ENCODE data around the gene CD7. TPM values are rescaled to one million over a fixed set of nuclear protein-coding genes. Genes with fewer than 3 reads are reported as not detected.

Gene CD7
- total RNA-seq, 1 donor from 2014 or later: 0.72 TPM

DNA sequence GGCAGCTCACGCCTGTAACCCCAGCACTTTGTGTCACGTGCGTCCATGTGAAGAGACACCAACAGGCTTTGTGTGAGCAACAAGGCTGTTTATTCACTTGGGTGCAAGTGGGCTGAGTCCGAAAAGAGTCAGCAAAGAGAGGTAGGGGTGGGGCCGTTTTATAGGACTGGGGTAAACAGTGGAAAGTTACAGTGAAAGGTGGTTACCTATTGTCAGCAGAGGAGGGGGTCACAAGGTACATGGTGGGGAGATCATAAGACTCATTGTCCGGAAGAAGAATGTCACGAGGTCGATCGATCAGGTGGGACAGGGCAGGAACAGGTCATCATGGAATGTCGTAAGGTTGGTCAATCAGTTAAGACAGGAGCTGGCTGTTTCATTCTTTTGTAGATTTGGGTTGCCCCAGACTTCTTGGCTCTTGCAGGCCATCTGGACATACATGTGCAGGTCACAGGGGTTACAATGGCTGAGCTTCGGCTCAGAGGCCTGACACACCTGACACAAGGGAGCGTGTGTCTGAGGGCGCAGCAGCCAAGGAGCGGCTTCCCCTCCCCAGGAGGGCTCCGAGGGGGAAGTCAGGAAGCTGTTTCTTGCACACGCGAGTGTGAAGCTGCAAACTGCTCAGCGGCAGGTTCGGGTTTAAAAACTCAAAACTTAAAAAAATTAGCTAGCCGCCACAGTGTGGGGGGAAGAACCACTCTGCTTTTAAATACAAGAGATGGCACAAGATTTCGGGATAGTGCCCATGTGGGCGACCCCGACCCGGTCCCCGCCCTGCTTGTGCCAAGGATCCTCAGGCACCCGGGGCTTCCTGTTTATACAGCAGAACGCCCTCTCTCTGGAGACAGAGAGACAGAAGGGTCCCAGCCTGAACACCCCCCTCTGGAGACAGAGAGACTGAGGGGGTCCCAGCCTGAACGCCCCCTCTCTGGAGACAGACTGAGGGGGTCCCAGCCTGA, 29.2 kb upstream of the CD7 start:
- no peak for DNase-seq

DNA sequence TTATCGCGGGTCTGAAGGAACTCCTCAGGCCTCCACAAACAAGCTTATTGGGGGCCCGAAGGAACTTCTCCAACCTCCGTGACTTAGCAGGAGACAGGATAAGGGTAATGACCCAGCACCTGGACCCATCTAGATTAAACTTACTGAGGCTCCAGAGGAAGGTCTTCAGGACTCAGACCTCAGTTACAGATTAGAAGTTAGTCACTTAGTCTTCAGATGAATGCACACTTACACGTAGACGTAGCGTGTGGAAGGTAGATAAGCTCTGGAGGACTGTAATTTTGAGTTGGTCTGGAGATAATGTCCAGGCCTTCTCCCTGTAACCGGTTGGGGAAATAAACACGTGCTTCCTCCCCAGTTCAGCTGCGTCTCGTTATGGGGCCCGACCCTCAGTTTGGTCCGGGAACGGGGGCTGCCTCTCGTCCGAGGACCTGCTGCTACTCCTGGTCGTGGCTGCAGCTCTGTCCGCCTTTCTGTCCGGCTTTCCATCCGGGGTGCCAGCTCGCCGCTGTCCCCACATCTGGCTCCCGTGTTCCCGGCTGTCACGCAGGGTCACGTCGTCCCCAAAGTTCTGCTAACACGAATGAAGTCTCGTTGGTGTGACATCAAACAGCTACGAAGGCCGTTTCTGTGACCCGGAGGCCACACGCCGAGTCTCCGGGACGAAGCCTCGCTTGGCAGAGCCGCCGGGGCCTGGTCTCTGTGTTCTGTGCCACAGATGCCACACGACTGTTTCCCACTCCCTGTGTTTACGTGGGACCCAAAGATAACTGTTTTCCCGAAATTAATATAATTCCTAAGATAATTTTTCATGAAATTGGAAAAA, 28.0 kb upstream of the CD7 start:
- DNase-seq: no peak

DNA sequence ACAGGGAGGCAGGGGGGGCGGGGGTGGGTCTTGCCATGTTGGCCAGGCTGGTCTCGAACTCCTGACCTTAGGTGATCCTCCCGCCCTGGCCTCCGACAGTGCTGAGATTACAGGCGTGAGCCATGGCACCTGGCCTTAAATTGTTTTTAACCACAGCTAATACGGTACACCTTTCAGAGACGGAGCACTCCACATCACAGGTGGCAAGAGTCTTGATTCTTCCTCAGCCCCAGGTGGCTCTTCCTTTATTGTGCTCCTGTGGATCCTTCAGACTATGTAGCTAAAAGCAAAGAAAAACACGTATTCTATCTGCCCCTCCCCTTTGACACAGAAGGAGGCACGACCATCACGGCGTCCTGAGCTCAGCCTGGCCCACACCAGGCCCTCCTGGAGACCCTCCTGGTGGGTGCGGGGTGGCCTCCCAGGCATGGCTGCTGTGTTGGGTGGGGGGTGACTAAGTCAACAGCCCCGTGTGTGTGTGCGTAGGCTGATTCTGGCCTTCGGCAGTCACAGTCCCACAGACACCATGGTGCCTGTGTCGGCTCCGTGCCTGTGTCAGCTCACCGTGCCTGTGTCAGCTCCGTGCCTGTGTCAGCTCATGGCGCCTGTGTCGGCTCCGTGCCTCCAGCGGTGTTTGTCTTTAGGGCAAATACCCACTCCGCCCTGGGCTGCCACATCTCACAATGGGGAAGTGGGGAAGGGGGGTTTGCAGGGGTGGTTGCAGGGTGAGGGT, 26.9 kb upstream of the CD7 start:
- DNase-seq: no peak

DNA sequence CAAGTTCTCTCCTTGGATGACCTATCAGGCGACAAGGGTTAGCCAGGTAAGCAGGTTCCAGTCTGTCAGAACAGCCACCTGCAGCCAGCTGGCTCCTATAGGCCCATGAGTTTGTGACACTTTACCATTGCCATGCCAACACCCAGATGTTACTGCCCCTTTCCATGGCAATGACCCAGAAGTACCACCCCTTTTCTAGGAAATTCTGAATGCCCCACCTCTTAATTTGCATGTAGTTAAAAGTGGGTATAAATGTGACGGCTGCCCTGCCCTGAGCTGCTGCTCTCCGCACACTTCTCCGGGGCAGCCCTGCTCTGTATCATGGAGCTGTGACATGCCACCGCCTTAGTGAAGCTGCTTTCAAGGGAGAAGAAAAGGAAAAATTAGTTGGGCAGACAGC, 26.2 kb upstream of the CD7 start:
- no peak for DNase-seq

DNA sequence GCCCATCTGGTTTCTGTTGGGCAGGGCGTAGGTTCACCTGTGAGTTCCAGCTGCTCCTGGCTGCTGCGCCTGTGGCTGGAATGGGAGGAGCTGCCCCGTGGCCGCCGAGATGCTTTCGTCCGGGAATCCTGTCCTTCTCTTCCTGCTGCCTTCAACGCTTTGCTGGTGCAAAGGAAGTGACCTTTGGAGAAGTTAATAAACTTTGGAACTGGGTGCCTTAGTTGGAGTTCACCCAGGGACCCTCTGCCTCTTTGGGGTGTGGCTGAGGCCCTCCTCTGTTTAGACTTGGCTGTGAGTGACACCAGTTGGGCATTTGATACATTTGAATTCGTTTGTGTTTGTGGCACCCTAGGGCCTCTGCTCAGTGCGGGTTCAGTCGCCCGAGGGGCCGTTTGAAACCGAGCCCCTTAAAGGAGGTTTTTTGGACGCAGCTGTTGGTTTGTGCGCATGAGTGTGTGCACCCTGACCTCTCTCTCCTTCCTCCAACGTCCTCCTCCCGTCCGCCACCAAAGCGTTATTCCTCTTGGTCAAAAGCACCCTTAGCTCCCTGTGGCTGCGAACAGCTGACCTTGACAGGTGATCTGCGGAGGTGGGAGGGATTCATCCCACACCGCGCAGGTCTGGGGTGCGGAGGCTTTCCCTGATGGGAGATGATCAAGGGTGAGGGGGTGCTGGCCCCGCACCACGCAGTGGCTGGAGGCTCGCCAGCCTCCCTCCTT, 25.1 kb upstream of the CD7 start:
- DNase-seq: no peak

DNA sequence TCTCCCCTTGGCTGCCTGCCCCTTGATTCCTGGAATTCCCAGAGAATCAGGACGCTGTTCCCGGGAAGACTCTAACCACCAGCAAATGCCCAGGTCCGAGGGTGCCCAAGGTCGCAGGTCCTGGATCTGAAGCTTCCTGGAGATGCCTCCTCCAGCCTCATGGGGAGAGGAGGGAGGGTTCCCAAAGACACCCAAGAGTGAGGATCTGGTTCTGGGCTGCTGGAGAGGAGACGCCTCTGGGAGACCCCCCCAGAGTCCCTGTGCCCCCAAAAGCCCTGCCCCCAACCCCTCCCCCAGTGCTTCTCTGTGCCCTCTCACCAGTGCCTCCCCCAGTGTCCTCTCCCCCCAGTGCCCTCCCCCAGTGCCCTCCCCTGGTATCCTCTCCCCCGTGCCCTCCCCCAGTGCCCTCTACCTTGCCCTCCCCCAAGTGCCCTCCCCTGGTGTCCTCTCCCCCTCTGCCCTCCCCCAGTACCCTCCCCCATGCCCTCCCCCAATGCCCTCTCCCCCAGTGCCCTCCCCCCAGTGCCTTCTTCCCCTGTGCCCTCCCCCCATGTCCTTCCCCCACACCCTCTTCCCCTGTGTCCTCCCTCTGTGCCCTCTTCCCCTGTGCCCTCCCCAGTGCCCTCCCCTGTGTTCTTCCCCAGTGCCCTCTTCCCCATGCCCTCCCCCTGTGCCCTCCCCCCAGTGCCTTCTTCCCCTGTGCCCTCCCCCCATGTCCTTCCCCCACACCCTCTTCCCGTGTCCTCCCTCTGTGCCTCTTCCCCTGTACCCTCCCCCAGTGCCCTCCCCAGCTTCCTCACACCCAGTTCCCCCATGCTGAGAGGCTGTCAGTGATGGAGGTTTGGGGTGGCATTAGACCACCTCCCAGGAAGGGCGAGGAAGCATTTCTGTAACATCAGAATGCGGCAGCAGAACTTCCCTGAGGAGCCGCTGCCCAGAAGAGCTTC, 22.5 kb upstream of the CD7 start:
- no peak for DNase-seq

DNA sequence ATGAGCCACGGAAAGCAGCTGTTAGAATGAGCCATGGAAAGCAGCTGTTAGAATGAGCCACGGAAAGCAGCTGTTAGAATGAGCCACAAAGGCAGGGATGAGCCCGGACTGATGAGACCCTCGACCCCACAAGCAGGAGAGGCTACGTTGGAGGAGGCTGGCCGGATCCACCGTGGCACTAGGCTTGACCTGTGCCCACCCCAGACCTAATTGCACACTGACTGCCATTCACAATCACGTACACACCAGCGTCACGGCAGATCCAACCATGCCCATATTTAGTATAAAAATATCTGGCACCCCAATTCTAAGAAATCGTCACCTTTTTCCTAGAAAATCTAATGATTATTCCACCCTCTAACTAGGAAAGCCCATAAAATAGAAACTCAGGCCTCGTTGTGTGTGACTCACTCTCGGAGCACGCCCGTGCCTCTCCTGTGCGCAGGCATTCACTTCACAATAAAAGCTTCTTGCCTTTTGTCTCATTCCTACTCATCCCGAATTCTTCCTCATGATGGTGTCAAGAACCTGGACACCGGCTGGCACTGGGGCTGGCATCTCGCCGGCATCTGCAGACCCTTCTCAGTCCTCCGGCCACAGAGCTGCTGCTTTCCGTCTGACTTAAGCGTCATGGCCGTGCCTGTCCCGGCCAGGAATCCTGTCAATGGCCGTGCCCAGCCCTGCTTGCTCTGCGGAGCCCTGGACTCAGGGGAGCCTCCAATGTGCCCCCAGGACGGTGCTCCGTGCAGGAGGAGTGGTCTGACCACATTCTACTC, 21.6 kb upstream of the CD7 start:
- DNase-seq: peak; percentile 89

DNA sequence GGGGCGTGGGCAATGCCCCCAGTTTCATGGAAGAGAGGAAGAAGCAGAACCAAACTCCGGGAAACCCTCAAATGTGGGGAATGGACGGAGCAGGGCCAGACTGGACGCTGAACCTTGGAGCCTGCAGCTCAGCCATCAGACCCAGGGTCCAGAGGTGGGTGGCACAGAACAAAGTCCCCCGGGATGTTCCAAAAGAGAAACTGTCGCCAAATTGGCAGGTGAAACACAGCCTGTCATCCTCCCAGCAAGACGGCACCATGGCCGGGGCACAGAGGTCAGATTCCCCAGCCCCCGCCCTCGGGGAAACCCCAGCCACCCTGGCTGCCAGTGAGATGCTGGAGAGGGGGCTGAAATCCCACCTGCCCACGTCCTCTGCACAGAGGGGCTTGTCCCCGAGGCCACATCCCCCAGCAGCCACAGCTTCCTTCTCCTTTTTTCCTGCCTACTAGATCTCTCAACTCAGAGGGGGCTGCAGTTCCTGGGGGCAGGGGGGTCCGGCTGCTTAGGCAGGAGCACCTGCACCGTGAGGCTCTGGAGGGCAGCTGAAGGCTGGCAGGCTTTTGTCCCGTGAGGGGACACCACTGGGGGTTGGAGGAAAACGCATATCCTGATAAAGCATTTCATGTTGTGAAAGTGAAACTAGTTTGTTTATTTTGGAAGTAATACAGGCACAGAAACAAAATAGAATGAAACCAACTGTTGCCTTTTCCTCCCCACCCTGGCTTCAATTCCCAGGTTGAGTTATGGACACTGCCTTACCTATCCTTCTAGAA, 17.4 kb upstream of the CD7 start:
- no peak for DNase-seq

DNA sequence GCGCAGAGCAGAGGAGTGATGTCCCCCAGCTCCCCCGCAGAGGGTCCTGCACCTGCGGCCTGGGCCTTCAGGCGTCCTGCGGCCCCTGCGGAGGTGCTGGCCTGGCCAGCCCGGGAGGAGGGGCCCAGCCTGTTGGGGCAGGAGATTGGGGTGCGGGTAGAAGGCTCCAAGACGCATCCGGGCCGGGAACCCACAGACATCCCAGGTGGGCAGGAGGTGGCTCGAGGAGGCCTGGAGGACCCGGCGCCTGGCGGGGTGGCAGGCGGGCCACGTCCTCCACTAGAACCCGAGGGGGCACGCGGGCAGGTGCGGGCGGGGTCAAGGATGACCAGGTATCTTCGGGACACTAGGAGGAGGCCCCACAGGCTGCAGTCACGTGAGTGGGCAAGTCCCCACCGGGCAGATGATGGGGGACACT, 16.8 kb upstream of the CD7 start:
- DNase-seq: no peak

DNA sequence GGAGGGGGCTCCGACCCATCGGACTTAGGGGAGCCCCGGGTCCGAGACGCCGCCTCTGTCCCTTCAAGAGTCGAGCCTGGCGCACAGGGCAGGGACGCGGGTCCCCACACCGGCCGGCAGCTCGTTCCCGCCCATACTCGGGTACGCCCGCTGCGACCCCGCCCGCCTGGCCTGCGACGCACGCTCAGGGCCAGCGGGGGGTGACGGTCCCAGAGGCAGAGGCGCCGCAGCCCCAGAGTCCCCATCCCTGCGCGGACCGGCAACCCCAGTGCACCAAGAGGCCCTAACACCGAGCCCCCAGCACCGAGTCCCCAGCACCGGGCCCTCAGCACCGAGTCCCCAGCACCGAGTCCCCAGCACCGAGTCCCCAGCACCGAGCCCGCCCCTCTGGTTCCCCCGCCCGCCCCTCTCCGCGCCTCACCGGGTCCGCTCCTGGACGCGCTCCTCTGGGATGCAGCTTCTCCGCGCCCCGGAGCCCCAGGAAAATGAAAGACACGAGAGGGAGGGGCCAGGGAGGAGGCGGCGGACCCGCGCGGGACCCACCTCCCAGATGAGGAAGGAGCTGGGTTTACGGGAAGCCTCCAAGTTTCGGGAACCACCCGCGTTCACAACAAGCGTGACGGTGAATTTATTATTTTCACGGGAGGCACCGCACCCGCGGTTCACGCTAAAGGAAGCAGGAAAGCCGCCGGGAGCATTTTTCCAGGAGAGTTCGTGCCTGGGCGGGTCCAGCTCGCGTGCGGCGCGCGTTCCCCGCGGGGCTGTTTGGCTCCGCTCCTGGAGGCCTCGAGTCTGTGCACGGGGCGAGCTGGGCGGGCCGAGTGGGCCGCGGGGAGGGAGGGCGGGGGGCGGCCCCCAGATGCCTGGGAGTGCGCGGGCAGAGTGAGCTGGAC, 16.1 kb upstream of the CD7 start, which contains the start of gene SECTM1:
SECTM1 (minus strand) TSS at position 488 of the 893 bp plus-strand sequence. CDS start 6,526 bp downstream, outside the sequence.
- peak; percentile 70 for DNase-seq

DNA sequence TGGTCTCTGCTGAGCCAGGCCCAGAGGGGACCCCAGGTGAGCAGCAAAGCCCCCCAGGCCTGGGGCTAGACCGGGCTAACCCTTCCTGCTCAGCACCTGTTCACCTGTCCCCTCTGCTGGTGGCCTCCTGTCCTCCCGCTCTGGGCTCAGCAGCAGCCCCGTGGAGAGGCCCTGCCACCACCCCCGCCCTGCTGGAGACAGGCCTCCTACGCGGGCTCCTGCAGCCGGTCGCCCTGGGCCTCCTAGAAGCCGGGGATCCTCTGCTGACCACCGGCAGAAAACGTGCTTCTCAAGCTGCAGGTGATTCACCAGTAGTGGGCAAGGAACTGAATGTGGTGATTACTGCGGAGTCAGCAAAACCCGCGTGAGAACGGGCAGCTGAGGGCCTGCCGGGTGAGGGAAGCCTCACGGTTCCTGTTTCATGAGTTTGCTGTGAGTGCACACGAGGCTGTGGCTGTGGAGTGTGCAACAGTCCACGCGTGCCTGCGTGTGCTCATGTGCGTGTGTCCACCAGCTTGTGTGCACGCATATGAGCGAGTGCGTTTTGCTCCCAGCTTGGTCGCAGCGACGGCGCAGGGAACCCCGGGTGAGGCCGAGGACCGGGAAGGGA, 15.4 kb upstream of the CD7 start:
- no peak for DNase-seq

DNA sequence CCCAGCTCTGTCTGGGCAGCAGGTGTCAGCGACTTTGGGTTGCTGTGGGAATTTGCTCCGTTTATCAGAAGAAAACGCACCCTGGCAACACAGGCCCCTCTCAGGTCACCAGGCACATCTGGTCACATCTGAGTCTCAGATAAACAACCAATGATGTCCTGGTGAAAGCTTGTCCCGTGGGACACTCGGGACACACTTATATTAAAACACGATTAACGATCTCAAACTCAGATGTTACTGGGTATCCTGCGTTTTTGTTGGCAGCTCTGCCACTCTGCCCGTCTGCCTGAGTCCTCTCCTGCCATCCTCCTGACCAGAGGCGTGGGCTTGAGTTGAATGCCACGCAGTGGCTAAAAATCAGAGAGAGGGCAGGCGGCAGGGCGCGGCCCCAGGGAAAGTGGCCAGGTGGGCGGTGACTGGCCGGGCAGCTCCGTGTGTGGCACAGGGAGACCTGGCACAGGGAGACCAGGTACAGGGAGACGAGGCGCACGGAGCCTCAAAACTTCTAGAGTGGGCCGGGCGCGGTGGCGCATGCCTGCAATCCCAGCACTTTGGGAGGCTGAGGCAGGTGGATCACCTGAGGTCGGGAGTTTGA, 14.0 kb upstream of the CD7 start:
- DNase-seq: no peak

DNA sequence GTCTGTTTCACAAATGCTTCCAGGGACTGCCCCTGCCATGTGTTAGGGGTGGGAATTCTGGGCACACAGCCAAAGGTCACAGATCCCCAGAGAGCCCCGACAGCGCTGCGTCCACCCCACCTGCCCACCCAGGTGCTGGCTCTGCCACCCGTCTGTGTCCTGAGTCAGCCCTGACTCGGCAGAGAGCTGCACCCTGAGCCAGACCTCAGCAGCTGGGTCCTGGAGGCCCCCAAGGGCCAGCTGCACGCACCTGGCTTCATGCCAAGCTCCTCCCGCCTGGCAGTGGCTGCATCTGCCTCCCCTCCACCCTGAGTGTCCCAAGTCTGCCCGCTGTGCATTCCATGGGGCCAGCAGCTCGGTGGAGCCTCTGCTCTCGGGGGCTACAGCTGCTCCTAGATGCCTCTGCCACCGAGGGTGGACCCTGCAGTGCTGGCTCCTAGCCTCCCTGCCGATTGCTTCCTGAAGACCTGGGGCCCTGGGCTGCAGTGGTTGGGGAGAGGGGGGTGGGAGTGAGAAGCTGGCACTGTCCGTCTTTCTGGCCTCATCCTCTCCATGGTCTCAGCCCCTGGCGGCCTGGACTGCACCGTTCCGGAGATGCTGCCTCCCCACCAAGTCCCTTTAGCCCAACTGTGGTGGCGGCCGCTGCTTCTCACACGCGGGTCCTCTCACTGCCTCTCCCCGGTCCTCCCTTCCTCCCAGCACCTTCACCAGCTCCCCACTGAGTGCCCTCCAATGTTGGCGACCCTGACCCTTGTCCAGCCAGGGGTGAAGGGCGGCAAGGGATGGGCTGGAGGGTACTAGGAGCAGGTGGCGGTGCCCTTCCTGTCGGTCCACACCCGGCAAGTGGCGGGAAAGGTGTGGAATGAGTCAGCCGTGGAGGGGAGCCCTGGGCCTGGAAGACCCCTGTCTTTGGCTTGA, 13.2 kb upstream of the CD7 start:
- DNase-seq: peak; percentile 95

DNA sequence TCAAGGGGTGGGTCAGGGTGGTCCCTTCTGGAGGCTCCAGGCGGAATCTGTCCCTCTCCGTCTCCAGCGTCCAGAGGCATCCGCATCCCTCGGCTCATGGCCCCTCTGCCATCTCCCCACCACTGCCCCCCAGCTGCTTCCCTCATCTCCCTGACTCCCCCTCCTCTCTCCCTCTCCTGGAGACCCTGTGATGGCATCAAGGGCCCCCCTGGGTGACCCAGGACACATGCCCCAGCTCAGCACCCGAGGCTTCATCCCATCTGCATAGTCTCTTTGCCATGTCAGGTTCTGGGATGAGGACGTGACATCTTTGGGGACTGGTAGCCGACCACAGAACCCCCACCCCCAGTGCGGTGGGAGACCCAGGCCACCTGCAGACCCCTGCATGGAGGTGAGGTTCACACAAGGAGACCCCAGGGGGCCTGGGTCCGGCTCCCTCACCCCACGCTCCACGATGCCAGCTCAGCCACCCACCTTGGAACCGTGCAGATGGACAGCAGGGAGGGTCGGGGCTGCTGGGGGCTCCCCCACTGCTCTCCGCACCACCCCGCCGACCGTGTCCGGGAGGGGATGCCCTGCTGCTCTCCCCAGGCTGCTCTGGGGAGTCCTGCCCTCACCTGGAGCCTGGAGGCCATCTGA, 12.4 kb upstream of the CD7 start:
- no peak for DNase-seq

DNA sequence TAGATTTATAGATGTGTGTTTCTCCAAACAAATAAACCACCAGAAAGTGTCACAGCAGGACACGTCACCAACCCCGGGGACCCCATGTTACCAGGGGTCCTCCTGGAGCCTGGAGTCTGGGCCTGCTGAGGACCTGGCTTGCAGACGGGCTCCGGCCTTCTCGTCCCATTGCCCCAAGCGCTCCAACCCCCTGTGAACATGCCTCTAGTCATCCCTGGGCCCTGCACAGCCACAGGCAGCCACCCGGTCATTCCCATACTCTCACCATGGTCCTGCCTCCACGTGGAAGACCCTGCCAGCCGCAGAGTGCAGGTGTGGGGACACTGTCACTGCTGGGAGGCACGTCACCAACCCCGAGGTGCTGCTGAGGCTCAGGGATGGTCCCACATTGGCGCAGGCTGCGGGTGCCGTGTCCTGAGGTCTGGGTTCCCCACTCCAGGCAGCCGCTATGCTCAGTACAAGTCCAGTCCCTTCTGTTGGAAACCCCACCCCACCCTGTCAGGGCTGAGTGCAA, 11.6 kb upstream of the CD7 start:
- no peak for DNase-seq
